Mesendoderm (in vitro differentiated cells): ENCODE data around the gene FXYD7.

Experiments
- DNase-seq: peaks from one replicate; pipeline ENCODE4 v3.0.0; 2013
- H2AK5ac ChIP-seq: 2 replicates; pipeline ENCODE4 v1.6.1; 2013; ENCODE audit warnings: low read length, inconsistent platforms
- H2BK120ac ChIP-seq: 2 replicates; pipeline ENCODE4 v1.6.1; 2013; ENCODE audit warnings: low read depth, mild to moderate bottlenecking, low read length, moderate library complexity, mixed read lengths
- H2BK15ac ChIP-seq: replicated peaks from 2 replicates; pipeline ENCODE4 v1.6.1; 2013; ENCODE audit warnings: low read depth, mild to moderate bottlenecking, moderate library complexity
- H2BK5ac ChIP-seq: 2 replicates; pipeline ENCODE4 v1.6.1; 2013; ENCODE audit warnings: low read length, inconsistent platforms
- H3K18ac ChIP-seq: 2 replicates; pipeline ENCODE4 v1.6.1; 2013; ENCODE audit warnings: mild to moderate bottlenecking, low read length, mixed read lengths
- H3K23ac ChIP-seq: one replicate; pipeline ENCODE4 v1.6.1; 2013; ENCODE audit warnings: low read length
- H3K27ac ChIP-seq: 2 replicates; pipeline ENCODE4 v1.5.1; 2013; ENCODE audit warnings: low read depth, mild to moderate bottlenecking, inconsistent platforms, low read length, moderate library complexity
- H3K27me3 ChIP-seq: 2 replicates; pipeline ENCODE4 v1.6.1; 2013; ENCODE audit warnings: low read length, control low read depth, mild to moderate bottlenecking, inconsistent platforms; ENCODE audit not compliant: insufficient read depth, poor library complexity
- H3K36me3 ChIP-seq: 2 replicates; pipeline ENCODE4 v1.6.1; 2013; ENCODE audit warnings: low read length, inconsistent platforms; ENCODE audit not compliant: control insufficient read depth, insufficient read depth
- H3K4ac ChIP-seq: one replicate; pipeline ENCODE4 v1.6.1; 2013; ENCODE audit warnings: low read depth, mild to moderate bottlenecking, low read length, moderate library complexity
- H3K4me1 ChIP-seq: 2 replicates; pipeline ENCODE4 v1.6.1; 2013; ENCODE audit warnings: low read depth, low read length, inconsistent platforms; ENCODE audit not compliant: control insufficient read depth
- H3K4me2 ChIP-seq: 2 replicates; pipeline ENCODE4 v1.6.1; 2013; ENCODE audit warnings: low read length
- H3K4me3 ChIP-seq: 2 replicates; pipeline ENCODE4 v1.5.1; 2013; ENCODE audit warnings: mild to moderate bottlenecking, low read length
- H3K56ac ChIP-seq: one replicate; pipeline ENCODE4 v1.6.1; 2013; ENCODE audit warnings: low read length
- H3K79me1 ChIP-seq: 2 replicates; pipeline ENCODE4 v1.6.1; 2013; ENCODE audit warnings: low read length, inconsistent platforms
- H3K79me2 ChIP-seq: 2 replicates; pipeline ENCODE4 v1.6.1; 2013; ENCODE audit warnings: mild to moderate bottlenecking, low read length; ENCODE audit not compliant: control insufficient read depth, insufficient read depth
- H3K9ac ChIP-seq: 2 replicates; pipeline ENCODE4 v1.6.1; 2013; ENCODE audit warnings: low read length, inconsistent platforms
- H4K5ac ChIP-seq: one replicate; pipeline ENCODE4 v1.6.1; 2013; ENCODE audit warnings: low read length
- H4K8ac ChIP-seq: one replicate; pipeline ENCODE4 v1.6.1; 2013; ENCODE audit warnings: low read depth, mild to moderate bottlenecking, control low read depth, low read length, moderate library complexity
- WGBS: extraction: QIAGEN DNeasy Blood & Tissue Kit; methylation state at CpG from one replicate; pipeline ENCODE4 v1.1.7; 2013; ENCODE audit warnings: low lambda C conversion rate, missing lambda C conversion rate; ENCODE audit not compliant: insufficient coverage; ENCODE audit errors: extremely low coverage; 5-methylcytosine and 5-hydroxymethylcytosine counted together

FXYD7 gene

DNA sequence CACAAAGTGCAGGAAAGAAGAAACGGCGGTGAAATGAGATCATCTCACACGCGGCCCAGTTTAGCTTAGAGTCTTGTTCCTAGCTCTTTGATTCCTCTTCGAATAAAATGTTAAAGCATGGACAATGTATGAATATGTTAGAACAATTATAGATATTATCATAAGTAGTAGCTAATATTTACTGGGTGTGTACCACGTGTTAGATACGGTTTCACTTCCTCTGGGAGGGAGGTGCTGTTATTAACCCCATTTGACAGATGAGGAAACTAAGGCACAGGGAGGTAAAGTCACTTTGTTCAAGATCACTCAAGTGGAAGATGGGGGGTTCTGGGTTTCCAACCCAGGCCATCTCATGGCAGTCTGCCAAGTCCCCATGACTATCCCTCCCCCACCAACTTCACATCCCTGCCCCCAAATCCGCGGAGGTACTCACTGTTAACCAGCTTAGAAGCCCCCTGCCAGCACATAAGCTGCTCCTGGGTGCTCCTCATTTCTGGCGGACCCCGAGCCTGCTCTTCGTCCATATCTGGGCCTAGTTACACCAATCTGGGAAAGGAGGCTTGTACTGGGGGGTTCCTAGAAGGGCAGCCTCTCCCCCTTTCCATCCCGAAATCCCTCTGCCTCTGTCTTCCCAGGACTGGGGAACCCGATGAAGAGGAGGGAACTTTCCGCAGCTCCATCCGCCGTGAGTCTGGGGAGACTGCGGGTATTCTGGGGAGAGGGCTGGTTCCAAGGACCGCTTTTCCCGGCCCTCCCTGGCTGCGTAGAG, 1.0 kb upstream of the FXYD7 start:
- H3K23ac ChIP-seq = no peak overlapping the region
- peaks cover 6% of the 10 kb centered on the region for H3K27me3 ChIP-seq
- H3K79me2 ChIP-seq = no peaks in the 10 kb centered on the region
- no peak overlapping the region for H2BK15ac ChIP-seq
- H3K9ac ChIP-seq = peak overlapping the region; percentile 16
- H3K4ac ChIP-seq = no peak overlapping the region
- H3K36me3 ChIP-seq = no peaks in the 10 kb centered on the region
- no peak for DNase-seq
- no peak overlapping the region for H4K5ac ChIP-seq
- peaks cover 4% of the 10 kb centered on the region for H3K4me1 ChIP-seq
- H2AK5ac ChIP-seq = no peak overlapping the region
- H3K18ac ChIP-seq = no peak overlapping the region
- no peak overlapping the region for H2BK120ac ChIP-seq
- peak overlapping the region; percentile 68 for H3K56ac ChIP-seq
- no peak overlapping the region for H3K27ac ChIP-seq
- H3K4me3 ChIP-seq = no peak overlapping the region
- H2BK5ac ChIP-seq = no peak overlapping the region
- H3K4me2 ChIP-seq = peak overlapping the region; percentile 29
- H4K8ac ChIP-seq = no peak overlapping the region
- WGBS = no CpG with 5 or more reads among the region's 21 CpGs
- no peaks in the 10 kb centered on the region for H3K79me1 ChIP-seq

DNA sequence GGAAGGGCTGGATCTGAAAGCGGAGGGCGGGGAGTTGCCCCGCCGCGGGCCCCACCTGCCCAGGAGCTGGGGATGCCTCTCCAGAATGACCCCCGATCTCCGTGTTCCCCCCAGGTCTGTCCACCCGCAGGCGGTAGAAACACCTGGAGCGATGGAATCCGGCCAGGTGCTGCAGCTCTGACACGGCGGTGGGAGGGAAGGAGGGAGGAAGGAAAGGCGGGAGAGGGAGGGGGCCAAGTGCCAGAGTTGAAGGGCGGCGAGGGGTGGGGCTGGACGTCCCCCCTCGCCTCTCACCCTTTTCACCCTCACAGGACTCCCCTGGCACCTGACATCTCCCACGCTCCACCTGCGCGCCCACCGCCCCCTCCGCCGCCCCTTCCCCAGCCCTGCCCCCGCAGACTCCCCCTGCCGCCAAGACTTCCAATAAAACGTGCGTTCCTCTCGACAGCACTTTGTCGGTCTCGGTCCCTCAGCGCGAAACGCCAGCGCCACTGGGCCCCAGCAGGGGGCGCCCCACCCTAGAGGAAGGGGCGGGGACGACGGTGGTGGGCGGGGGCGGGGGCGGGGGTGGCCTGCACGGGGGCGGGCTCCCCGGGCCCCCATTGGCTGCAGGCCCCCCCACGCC, 337 bp upstream of the FXYD7 start:
- Histone ChIP-seq H2BK15ac (no peak overlapping the region), H3K79me1 (no peaks in the 10 kb centered on the region), H3K36me3 (no peaks in the 10 kb centered on the region), H3K27ac (no peak overlapping the region), H3K27me3 (peaks cover 6% of the 10 kb centered on the region), H2AK5ac (no peak overlapping the region), H3K4ac (no peak overlapping the region), H3K9ac (peak overlapping the region; percentile 8), H3K23ac (no peak overlapping the region), H3K4me1 (peaks cover 4% of the 10 kb centered on the region), H3K18ac (no peak overlapping the region), H3K4me3 (peak overlapping the region; percentile 32), H3K56ac (peak overlapping the region; percentile 25), H2BK120ac (no peak overlapping the region), H4K5ac (no peak overlapping the region), H3K4me2 (peak overlapping the region; percentile 84), H2BK5ac (no peak overlapping the region), H3K79me2 (no peaks in the 10 kb centered on the region), H4K8ac (no peak overlapping the region)
- no CpG with 5 or more reads among the region's 46 CpGs for WGBS
- peak; percentile 75 for DNase-seq

DNA sequence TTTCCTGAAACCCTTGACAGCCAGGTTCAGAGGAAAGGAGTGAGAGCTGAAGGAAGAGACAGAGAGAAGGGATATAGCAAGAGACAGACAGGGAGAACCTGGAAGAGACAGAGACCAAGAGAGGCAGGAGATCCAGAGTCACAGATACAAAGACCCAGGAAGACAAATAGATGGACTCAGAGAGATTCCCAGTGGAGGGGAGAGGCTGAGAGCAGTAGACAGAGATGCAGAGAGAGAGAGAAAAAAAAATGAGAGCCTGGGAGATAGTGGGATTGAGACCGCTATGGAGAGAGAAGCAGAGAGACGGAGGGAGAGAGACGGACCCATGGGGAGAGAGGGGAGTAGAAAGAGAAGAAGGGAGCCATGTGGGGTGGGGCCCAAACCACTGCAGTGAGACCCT, 763 bp downstream of the FXYD7 start:
- no peak overlapping the region for H3K18ac ChIP-seq
- DNase-seq = no peak
- no peak overlapping the region for H3K4ac ChIP-seq
- H4K8ac ChIP-seq = no peak overlapping the region
- H3K79me2 ChIP-seq = no peaks in the 10 kb centered on the region
- no peak overlapping the region for H3K23ac ChIP-seq
- H3K4me2 ChIP-seq = no peak overlapping the region
- no peak overlapping the region for H2BK5ac ChIP-seq
- peaks cover 6% of the 10 kb centered on the region for H3K27me3 ChIP-seq
- H3K36me3 ChIP-seq = no peaks in the 10 kb centered on the region
- H3K4me1 ChIP-seq = peaks cover 4% of the 10 kb centered on the region
- WGBS = no CpG with 5 or more reads among the region's 3 CpGs
- H3K56ac ChIP-seq = no peak overlapping the region
- no peaks in the 10 kb centered on the region for H3K79me1 ChIP-seq
- H3K27ac ChIP-seq = no peak overlapping the region
- H4K5ac ChIP-seq = no peak overlapping the region
- H3K4me3 ChIP-seq = no peak overlapping the region
- no peak overlapping the region for H3K9ac ChIP-seq
- no peak overlapping the region for H2BK15ac ChIP-seq
- H2BK120ac ChIP-seq = no peak overlapping the region
- no peak overlapping the region for H2AK5ac ChIP-seq

DNA sequence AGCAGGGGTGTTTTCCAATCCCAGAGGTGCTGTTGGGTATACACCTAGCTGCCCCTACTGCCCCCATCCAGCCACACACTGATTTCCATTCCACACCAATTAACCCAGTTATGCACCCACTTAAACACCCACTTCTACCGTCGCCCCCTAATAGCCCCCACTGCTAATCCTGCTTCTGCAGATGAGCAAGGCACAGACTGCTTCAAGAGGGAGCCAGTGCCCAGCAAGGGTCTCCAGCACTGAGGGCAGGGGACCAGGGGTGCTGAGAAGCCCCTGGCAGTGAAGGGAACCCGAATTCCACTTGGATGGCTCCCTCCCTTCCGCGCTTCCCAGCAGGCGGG, 1.2 kb downstream of the FXYD7 start:
- H3K4me1 ChIP-seq = peaks cover 4% of the 10 kb centered on the region
- peaks cover 6% of the 10 kb centered on the region for H3K27me3 ChIP-seq
- no peak overlapping the region for H3K9ac ChIP-seq
- no peak overlapping the region for H3K4me2 ChIP-seq
- no peak overlapping the region for H3K4ac ChIP-seq
- no peak overlapping the region for H2BK120ac ChIP-seq
- H2BK15ac ChIP-seq = no peak overlapping the region
- H3K36me3 ChIP-seq = no peaks in the 10 kb centered on the region
- WGBS = no CpG with 5 or more reads among the region's 6 CpGs
- H3K79me2 ChIP-seq = no peaks in the 10 kb centered on the region
- DNase-seq = no peak
- H3K79me1 ChIP-seq = no peaks in the 10 kb centered on the region
- peak overlapping the region; percentile 15 for H3K56ac ChIP-seq
- no peak overlapping the region for H2AK5ac ChIP-seq
- H3K18ac ChIP-seq = no peak overlapping the region
- no peak overlapping the region for H4K8ac ChIP-seq
- H3K23ac ChIP-seq = no peak overlapping the region
- no peak overlapping the region for H3K4me3 ChIP-seq
- H2BK5ac ChIP-seq = no peak overlapping the region
- no peak overlapping the region for H4K5ac ChIP-seq
- no peak overlapping the region for H3K27ac ChIP-seq

DNA sequence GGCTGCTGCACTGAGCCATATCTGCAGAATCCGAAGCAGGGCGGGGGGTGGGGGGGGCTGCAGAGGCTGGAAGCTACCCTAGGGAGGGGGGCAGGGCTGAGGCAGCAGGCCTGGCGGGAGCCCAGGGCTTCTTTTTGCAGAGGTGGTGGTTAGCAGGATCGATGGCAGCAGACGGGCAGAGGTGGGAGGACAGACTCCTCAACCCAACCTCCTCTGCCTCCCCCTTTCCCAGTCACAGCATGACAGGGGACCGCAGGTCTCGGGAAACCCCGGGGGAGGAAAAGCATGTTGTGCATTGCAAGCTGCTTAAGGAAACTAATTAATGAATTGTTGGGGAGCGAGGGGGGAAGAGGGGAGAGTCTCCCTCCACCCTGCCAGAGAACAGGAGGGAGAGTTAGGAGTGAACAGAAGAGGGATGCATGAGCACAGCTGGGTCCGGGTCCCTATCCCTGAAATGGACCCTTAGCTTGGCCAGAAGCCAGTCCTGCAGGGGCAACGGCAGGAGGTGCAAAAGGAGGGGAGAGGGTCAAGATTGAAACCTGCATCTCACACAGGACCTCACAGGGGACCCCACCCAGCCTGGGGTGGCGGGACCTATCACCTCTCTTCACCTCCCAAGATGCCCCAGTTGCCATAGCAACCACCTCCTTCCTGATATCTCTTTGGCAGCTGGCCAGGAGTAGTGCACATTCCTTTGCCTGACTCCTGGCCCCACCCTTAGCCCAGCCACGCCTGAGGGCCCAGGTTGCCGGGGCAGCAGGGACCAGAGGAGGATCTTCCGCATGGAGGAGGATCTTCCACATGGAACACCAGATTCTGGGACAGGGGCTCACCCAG, 1.8 kb downstream of the FXYD7 start:
- Histone ChIP-seq H4K5ac (no peak overlapping the region), H3K79me1 (no peaks in the 10 kb centered on the region), H3K36me3 (no peaks in the 10 kb centered on the region), H3K56ac (no peak overlapping the region), H3K79me2 (no peaks in the 10 kb centered on the region), H2BK5ac (no peak overlapping the region), H3K18ac (no peak overlapping the region), H2AK5ac (no peak overlapping the region), H4K8ac (no peak overlapping the region), H3K27ac (no peak overlapping the region), H3K9ac (no peak overlapping the region), H3K4me1 (peaks cover 4% of the 10 kb centered on the region), H2BK120ac (no peak overlapping the region), H3K4ac (no peak overlapping the region), H3K23ac (no peak overlapping the region), H3K4me2 (no peak overlapping the region), H2BK15ac (no peak overlapping the region), H3K27me3 (peaks cover 6% of the 10 kb centered on the region), H3K4me3 (no peak overlapping the region)
- WGBS = no CpG with 5 or more reads among the region's 15 CpGs
- DNase-seq = peak; percentile 93
